Fibroblast of lung (primary cell): Measurements from ENCODE around the gene LTF. TPM values are rescaled to one million over a fixed set of nuclear protein-coding genes. Genes with fewer than 3 reads are reported as not detected.

Experiments
- DNase-seq, 2 donors: peaks; one replicate each; pipeline versions ENCODE4 v3.0.0 to v3.0.0-alpha.2; 2010; ENCODE audit warnings: low read depth in 2 of 2
- H2AFZ ChIP-seq: 2 replicates; pipeline ENCODE4 v1.5.1; 2012; ENCODE audit warnings: low read length, control low read depth, inconsistent platforms
- H3K27ac ChIP-seq: 2 replicates; pipeline ENCODE4 v1.5.1; 2011; ENCODE audit warnings: low read length, control low read depth; ENCODE audit not compliant: insufficient read depth
- H3K27me3 ChIP-seq: 2 replicates; pipeline ENCODE4 v1.5.1; 2011; ENCODE audit warnings: mild to moderate bottlenecking, low read length; ENCODE audit not compliant: control insufficient read depth, insufficient read depth
- H3K36me3 ChIP-seq: 2 replicates; pipeline ENCODE4 v1.5.1; 2011; ENCODE audit warnings: low read length; ENCODE audit not compliant: control insufficient read depth, insufficient read depth
- H3K4me1 ChIP-seq: 2 replicates; pipeline ENCODE4 v1.5.1; 2011; ENCODE audit warnings: low read length; ENCODE audit not compliant: control insufficient read depth, insufficient read depth; ENCODE audit errors: extremely low read depth
- H3K4me2 ChIP-seq: 2 replicates; pipeline ENCODE4 v1.5.1; 2011; ENCODE audit warnings: low read length, control low read depth; ENCODE audit not compliant: insufficient read depth; ENCODE audit errors: extremely low read depth
- H3K4me3 ChIP-seq, 4 experiments: fragments of 200-600 bp in 1 of 4; sonication (generic) in 1 of 4; replicated peaks in 1 of 4; 2 replicates each; pipeline ENCODE4 v1.5.1; 2011 to 2016; ENCODE audit warnings: low read length in 4 of 4, low read depth in 3 of 4, mild to moderate bottlenecking in 3 of 4, control low read depth in 2 of 4, inconsistent platforms in 1 of 4, mixed read lengths in 1 of 4; ENCODE audit not compliant: insufficient read depth in 1 of 4; ENCODE audit errors: control extremely low read depth in 1 of 4
- H3K79me2 ChIP-seq: 2 replicates; pipeline ENCODE4 v1.5.1; 2012; ENCODE audit warnings: mild to moderate bottlenecking, low read length, inconsistent platforms; ENCODE audit not compliant: control insufficient read depth, insufficient read depth
- H3K9ac ChIP-seq: 2 replicates; pipeline ENCODE4 v1.5.1; 2011; ENCODE audit warnings: mild to moderate bottlenecking, low read length, control low read depth; ENCODE audit not compliant: insufficient read depth
- H3K9me3 ChIP-seq: 2 replicates; pipeline ENCODE4 v1.5.1; 2012; ENCODE audit warnings: low read depth, low read length; ENCODE audit not compliant: control insufficient read depth, insufficient read depth
- H4K20me1 ChIP-seq: 2 replicates; pipeline ENCODE4 v1.5.1; 2011; ENCODE audit warnings: low read length; ENCODE audit not compliant: control insufficient read depth, insufficient read depth; ENCODE audit errors: extremely low read depth
- CTCF ChIP-seq, 2 donors: IDR thresholded peaks in 1 of 2; conservative IDR thresholded peaks in 1 of 2; 1 replicate in 1 of 2; 2 replicates in 1 of 2; pipeline ENCODE4 v1.5.1; 2011 to 2012; ENCODE audit warnings: low read length in 2 of 2, control low read depth in 1 of 2, inconsistent platforms in 1 of 2, low read depth in 1 of 2, mild to moderate bottlenecking in 1 of 2
- EZH2 ChIP-seq: IDR thresholded peaks from 2 replicates; pipeline ENCODE4 v1.5.1; 2012; ENCODE audit warnings: low read length, control low read depth, mild to moderate bottlenecking; ENCODE audit errors: missing control alignments
- polyA plus RNA-seq, 2 donors: library from polyadenylated mRNA; depleted of rRNA in 1 of 2; stranded (reverse) in 1 of 2; unstranded in 1 of 2; fragments of >200 nt; gene quantifications; 2 replicates each; pipeline ENCODE4 v1.2.1, GENCODE V29; 2011 to 2012; ENCODE audit warnings: missing spikeins in 1 of 2
- total RNA-seq: library from RNA; depleted of rRNA; stranded (reverse); fragments of >200 nt; gene quantifications from 2 replicates; pipeline ENCODE4 v1.2.1, GENCODE V29; 2014

LTF gene
- total and polyA plus RNA-seq, 2 donors (not counting 1 experiment from before 2014, with no cell fraction given) = not detected

GRCh38 chr3:46455231-46456115 is 9.2 kb downstream of the LTF start:
- H3K27ac ChIP-seq = no peak overlapping the region

GRCh38 chr3:46454606-46455005 is 10.1 kb downstream of the LTF start:
- Histone ChIP-seq H3K9ac (no peak overlapping the region), H3K27me3 (peaks cover 4% of the 10 kb centered on the region), H3K27ac (no peak overlapping the region), H3K4me2 (no peak overlapping the region), H3K9me3 (no peaks in the 10 kb centered on the region), H3K4me3 (no peak overlapping the region), H4K20me1 (no peaks in the 10 kb centered on the region), H3K36me3 (no peaks in the 10 kb centered on the region), H3K79me2 (no peaks in the 10 kb centered on the region), H3K4me1 (no peaks in the 10 kb centered on the region), H2AFZ (no peak overlapping the region)
- no peak for DNase-seq
- no peak for TF ChIP-seq EZH2
- no peak for TF ChIP-seq CTCF (conservative IDR thresholded peaks at IDR 0.05 in 1 of 2, IDR thresholded peaks at IDR 0.05 in 1 of 2; ENCODE audit: low read depth in 1 of 2, low read length in 2 of 2)

More at GRCh38 chr3:46455231-46456115, 9.2 kb downstream of the LTF start:
- TF ChIP-seq EZH2 = no peak
- TF ChIP-seq CTCF (conservative IDR thresholded peaks at IDR 0.05 in 1 of 2, IDR thresholded peaks at IDR 0.05 in 1 of 2; ENCODE audit: low read depth in 1 of 2, low read length in 2 of 2) = no peak
- Histone ChIP-seq H3K4me1 (no peaks in the 10 kb centered on the region), H2AFZ (no peak overlapping the region), H3K36me3 (no peaks in the 10 kb centered on the region), H3K9me3 (no peaks in the 10 kb centered on the region), H3K27me3 (peaks cover 4% of the 10 kb centered on the region), H4K20me1 (no peaks in the 10 kb centered on the region), H3K4me3 (no peak overlapping the region), H3K4me2 (no peak overlapping the region), H3K9ac (no peak overlapping the region), H3K79me2 (no peaks in the 10 kb centered on the region)
- no peak for DNase-seq

- no peak for DNase-seq
- H3K4me3 ChIP-seq = no peak overlapping the region
- H3K27ac ChIP-seq = no peak overlapping the region
- no peaks in the 10 kb centered on the region for H3K9me3 ChIP-seq
- no peak overlapping the region for H2AFZ ChIP-seq
- TF ChIP-seq EZH2 (no peak), CTCF (conservative IDR thresholded peaks at IDR 0.05 in 1 of 2, IDR thresholded peaks at IDR 0.05 in 1 of 2; ENCODE audit: low read depth in 1 of 2, low read length in 2 of 2) (no peak)
- peaks cover 4% of the 10 kb centered on the region for H3K27me3 ChIP-seq
- H4K20me1 ChIP-seq = no peaks in the 10 kb centered on the region
- H3K4me2 ChIP-seq = no peak overlapping the region
- no peaks in the 10 kb centered on the region for H3K4me1 ChIP-seq
- H3K36me3 ChIP-seq = no peaks in the 10 kb centered on the region
- H3K79me2 ChIP-seq = no peaks in the 10 kb centered on the region
- no peak overlapping the region for H3K9ac ChIP-seq
Measured at GRCh38 chr3:46454209-46454595, 10.5 kb downstream of the LTF start.
